ENCODE measurements around the gene HTR7.

The HTR7 gene

GRCh38 chr10:90695915-90696676 lies 161.7 kb downstream of the HTR7 start:
- DNase-seq (ENCODE audit: low read depth) = no peak
- no peak overlapping the region for H3K4me3 ChIP-seq (ENCODE audit: control insufficient read depth, low read depth, low read length)
- no peak for TF ChIP-seq CTCF (IDR thresholded peaks at IDR 0.05; ENCODE audit: control insufficient read depth, insufficient read depth, low read depth, low read length, missing control alignments)
